Measurements from ENCODE around the gene C12orf76. TPM values are rescaled to one million over a fixed set of nuclear protein-coding genes. Genes with fewer than 3 reads are reported as not detected.
"Not testable (repeated sequence)": the region's sequence is repeated elsewhere in the genome, so short reads cannot be mapped to it uniquely, and the experiment has no call there.

The C12orf76 gene
- total and polyA plus RNA-seq, 9 of the 15 experiments (the other 6 are each of a cell fraction or from before 2014, with no cell fraction given): 6.3 to 38.6 (median 12.3) TPM

- TF ChIP-seq, protein P1, sequence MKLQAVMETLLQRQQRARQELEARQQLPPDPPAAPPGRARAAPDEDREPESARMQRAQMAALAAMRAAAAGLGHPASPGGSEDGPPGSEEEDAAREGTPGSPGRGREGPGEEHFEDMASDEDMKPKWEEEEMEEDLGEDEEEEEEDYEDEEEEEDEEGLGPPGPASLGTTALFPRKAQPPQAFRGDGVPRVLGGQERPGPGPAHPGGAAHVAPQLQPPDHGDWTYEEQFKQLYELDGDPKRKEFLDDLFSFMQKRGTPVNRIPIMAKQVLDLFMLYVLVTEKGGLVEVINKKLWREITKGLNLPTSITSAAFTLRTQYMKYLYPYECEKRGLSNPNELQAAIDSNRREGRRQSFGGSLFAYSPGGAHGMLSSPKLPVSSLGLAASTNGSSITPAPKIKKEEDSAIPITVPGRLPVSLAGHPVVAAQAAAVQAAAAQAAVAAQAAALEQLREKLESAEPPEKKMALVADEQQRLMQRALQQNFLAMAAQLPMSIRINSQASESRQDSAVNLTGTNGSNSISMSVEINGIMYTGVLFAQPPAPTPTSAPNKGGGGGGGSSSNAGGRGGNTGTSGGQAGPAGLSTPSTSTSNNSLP (IDR thresholded peaks at IDR 0.05; ENCODE audit: borderline replicate concordance, low read depth, low read length): 0 out of 2 replicates have a peak, but pooled peaks have one; percentile 30
- peak; percentile 95 for TF ChIP-seq MAFG (tag; conservative IDR thresholded peaks at IDR 0.05)
- TF ChIP-seq RBM25 (IDR thresholded peaks at IDR 0.05; ENCODE audit: low read depth, low read length, severe bottlenecking): peak; percentile 67
- TF ChIP-seq ZNF316 (IDR thresholded peaks at IDR 0.05): peak; percentile 99
- TF ChIP-seq GABPA (tag; conservative IDR thresholded peaks at IDR 0.05; ENCODE audit: low read depth): 0 out of 2 replicates have a peak, but pooled peaks have one; percentile 20
- TF ChIP-seq MTA3 (IDR thresholded peaks at IDR 0.05; ENCODE audit: borderline replicate concordance): peak; percentile 53; the same call in 1 of the 2 replicates
- TF ChIP-seq ETV1 (tag; conservative IDR thresholded peaks at IDR 0.05; ENCODE audit: low read depth): peak; percentile 68
- peak; percentile 52 for TF ChIP-seq PHF20 (IDR thresholded peaks at IDR 0.05; ENCODE audit: partially characterized antibody)
- peak; percentile 94 for TF ChIP-seq ATF7 (IDR thresholded peaks at IDR 0.05)
- TF ChIP-seq JUND (IDR thresholded peaks at IDR 0.05; ENCODE audit: borderline replicate concordance, low read depth, low read length): peak; percentile 74; the same call in 1 of the 2 replicates
- peak; percentile 70; the same call in 2 of the 3 replicates for TF ChIP-seq JUND (tag; IDR thresholded peaks at IDR 0.05; ENCODE audit: borderline replicate concordance, low read depth, low read length)
- peak; percentile 39; the same call in 1 of the 2 replicates for TF ChIP-seq CBX1 (IDR thresholded peaks at IDR 0.05; ENCODE audit: low read depth)
- TF ChIP-seq HDAC2 (IDR thresholded peaks at IDR 0.05): peak; percentile 98
- TF ChIP-seq NFE2 (IDR thresholded peaks at IDR 0.05; ENCODE audit: low read depth): peak; percentile 92
- peak; percentile 60 for TF ChIP-seq RFX1 (IDR thresholded peaks at IDR 0.05)
- TF ChIP-seq ADNP (tag; IDR thresholded peaks at IDR 0.05): peak; percentile 95
- peak; percentile 53 for TF ChIP-seq MEF2D (tag; conservative IDR thresholded peaks at IDR 0.05; ENCODE audit: low read depth)
- not testable (repeated sequence) for TF ChIP-seq NR4A1 (CRISPR knock-in tag; IDR thresholded peaks at IDR 0.05)
- peak; percentile 54; the same call in 1 of the 2 replicates for TF ChIP-seq NR4A1 (tag; IDR thresholded peaks at IDR 0.05)
- TF ChIP-seq L3MBTL2 (IDR thresholded peaks at IDR 0.05): peak; percentile 19; the same call in 1 of the 2 replicates
- TF ChIP-seq ZNF592 (IDR thresholded peaks at IDR 0.05): 0 out of 2 replicates have a peak, but pooled peaks have one; percentile 5
- TF ChIP-seq ZNF197 (CRISPR knock-in tag; IDR thresholded peaks at IDR 0.05; ENCODE audit: low read depth): 0 out of 2 replicates have a peak, but pooled peaks have one; percentile 55
- peak; percentile 60 for TF ChIP-seq SMAD4 (CRISPR knock-in tag; conservative IDR thresholded peaks at IDR 0.05)
These were observed 7.3 kb upstream of the C12orf76 start (continued) for GRCh38 chr12:110055375-110056352.

Data from K562 (cell line).